Caco-2 (cell line): ENCODE measurements around the gene EEPD1. TPM values are rescaled to one million over a fixed set of nuclear protein-coding genes. Genes with fewer than 3 reads are reported as not detected.
"Not testable (repeated sequence)": the region's sequence is repeated elsewhere in the genome, so short reads cannot be mapped to it uniquely, and the experiment has no call there.

ENCODE experiments used
- Bru-seq: library from RNA; stranded (reverse); fragments of 400-500 nt; gene quantifications from one replicate; lab custom pipeline; 2021; lab: Mats Ljungman, UMichigan
- BruChase-seq, 2 experiments: library from RNA; stranded (reverse); fragments of 400-500 nt; gene quantifications; one replicate each; lab custom pipeline; 2021; lab: Mats Ljungman, UMichigan
- BruUV-seq: library from RNA; stranded (reverse); fragments of 400-500 nt; replicated peaks from 2 replicates; lab custom pipeline; 2021; lab: Mats Ljungman, UMichigan
- CTCF ChIA-PET: fragments of 300-600 bp; sonication (Branson Sonifier 250); formaldehyde crosslinking; loops from one replicate; lab custom pipeline; 2022; ENCODE audit warnings: antibody characterized with exemption; lab: Charles Lee
- POLR2A ChIA-PET: fragments of 300-600 bp; sonication (Branson Sonifier 250); formaldehyde crosslinking; loops from one replicate; lab custom pipeline; 2022; ENCODE audit warnings: antibody characterized with exemption; lab: Charles Lee
- DNase-seq, 2 experiments: peaks; one replicate each; pipeline versions ENCODE4 v3.0.0 to v3.0.0-alpha.2; 2020 to 2022
- H3K27me3 ChIP-seq: replicated peaks from 2 replicates; pipeline ENCODE4 v1.6.0; 2011; ENCODE audit warnings: low read length; ENCODE audit not compliant: control insufficient read depth, insufficient read depth
- H3K36me3 ChIP-seq: 2 replicates; pipeline ENCODE4 v1.5.1; 2011; ENCODE audit warnings: low read length; ENCODE audit not compliant: control insufficient read depth, insufficient read depth
- H3K4me1 ChIP-seq: fragments of 250-450 bp; sonication (Bioruptor Pico); 2 replicates; pipeline ENCODE4 v1.5.1; 2020; ENCODE audit warnings: mild to moderate bottlenecking
- H3K4me3 ChIP-seq: 2 replicates; pipeline ENCODE4 v1.5.1; 2011; ENCODE audit warnings: low read depth, mild to moderate bottlenecking, control low read depth, low read length
- H3K9me3 ChIP-seq: fragments of 250-450 bp; sonication (Bioruptor Pico); 2 replicates; pipeline ENCODE4 v1.5.1; 2020; ENCODE audit warnings: mild to moderate bottlenecking, moderate library complexity
- H3K27ac Mint-ChIP-seq: one replicate; pipeline ENCODE4 v1.8.0; 2022; ENCODE audit warnings: mixed read lengths; ENCODE audit not compliant: unreplicated experiment
- H3K27me3 Mint-ChIP-seq: one replicate; pipeline ENCODE4 v1.8.0; 2022; ENCODE audit warnings: mixed read lengths; ENCODE audit not compliant: insufficient read depth, unreplicated experiment
- H3K36me3 Mint-ChIP-seq: one replicate; pipeline ENCODE4 v1.8.0; 2022; ENCODE audit warnings: mild to moderate bottlenecking, mixed read lengths; ENCODE audit not compliant: insufficient read depth, unreplicated experiment
- H3K4me1 Mint-ChIP-seq: one replicate; pipeline ENCODE4 v1.8.0; 2022; ENCODE audit warnings: low read depth, mixed read lengths; ENCODE audit not compliant: unreplicated experiment
- H3K4me3 Mint-ChIP-seq: one replicate; pipeline ENCODE4 v1.8.0; 2022; ENCODE audit warnings: mild to moderate bottlenecking, moderate library complexity, mixed read lengths; ENCODE audit not compliant: unreplicated experiment
- H3K9me3 Mint-ChIP-seq: one replicate; pipeline ENCODE4 v1.8.0; 2022; ENCODE audit warnings: mixed read lengths; ENCODE audit not compliant: unreplicated experiment
- CTCF ChIP-seq, 2 experiments: fragments of 200-600 bp in 1 of 2; IDR thresholded peaks; 1 replicate in 1 of 2; 2 replicates in 1 of 2; pipeline versions ENCODE4 v1.5.1 to v1.8.0; 2011 to 2022; ENCODE audit warnings: antibody characterized with exemption in 1 of 2, control low read depth in 1 of 2, inconsistent platforms in 1 of 2, low read depth in 1 of 2, low read length in 1 of 2, mild to moderate bottlenecking in 1 of 2, moderate library complexity in 1 of 2; ENCODE audit not compliant: insufficient read depth in 1 of 2, severe bottlenecking in 1 of 2, unreplicated experiment in 1 of 2
- intact Hi-C: fragments of 100-400 bp; cut with micrococcal nuclease; formaldehyde crosslinking; loops from one replicate; pipeline ENCODE4 v1.10.0; 2022; ENCODE audit not compliant: unreplicated experiment
- long read RNA-seq: library from polyadenylated mRNA; stranded (forward); transcript quantifications from one replicate; pipeline ENCODE4 v2.0.0, GENCODE V29; 2022
- total RNA-seq: library from RNA; stranded (reverse); gene quantifications from 2 replicates; pipeline ENCODE4 v1.2.3, GENCODE V29; 2022

The EEPD1 gene
- 1.8 and 2.1 TPM in 2 replicates for total RNA-seq
- Bru-seq, nascent RNA: percentile 45 among the genes with signal in this experiment
- percentile 49 among the genes with signal in this experiment for BruChase-seq, experiment 1, labeled RNA remaining after a 2-hour chase
- BruChase-seq, experiment 2, labeled RNA remaining after a 6-hour chase: percentile 47 among the genes with signal in this experiment
- long read RNA-seq, full-length matches to known transcripts: 2 of 2 reads
- long read RNA-seq, partial matches to known transcripts: 0 of 2 reads
- long read RNA-seq, other reads (novel, unspliced or antisense): 0 of 2 reads

- intact Hi-C loops: loop anchor here (1.0 to 10.0 kb wide), 3 partner anchors 106 to 458 kb away; partner anchors contain the start of gene HERPUD2
- POLR2A ChIA-PET: interaction anchor here (0.5 kb wide), 1 partner anchor 47 kb away, joined by 3 read pairs; no protein-coding TSS in a partner anchor
These were observed at the start of gene EEPD1 for GRCh38 chr7:36152756-36153570. TSS of gene EEPD1 (plus strand) at chr7:36153254. CDS start at chr7:36154325, 1,071 bp downstream.

GRCh38 chr7:36103837-36104561, 49.1 kb upstream of the EEPD1 start:
- Mint-ChIP-seq H3K27me3 (peaks cover 8% of the 10 kb centered on the region), H3K9me3 (peaks cover 10% of the 10 kb centered on the region), H3K36me3 (no peaks in the 10 kb centered on the region), H3K4me3 (no peak overlapping the region), H3K27ac (no peak overlapping the region), H3K4me1 (no peaks in the 10 kb centered on the region)
- no TSS peak for BruUV-seq
- CTCF ChIA-PET: no interaction called here
- TF ChIP-seq CTCF (IDR thresholded peaks at IDR 0.05; ENCODE audit: insufficient read depth in 1 of 2, low read depth in 1 of 2, low read length in 1 of 2, severe bottlenecking in 1 of 2, unreplicated experiment in 1 of 2): no peak
- intact Hi-C loops: no loop called here
- H3K36me3 ChIP-seq: no peaks in the 10 kb centered on the region
- H3K4me1 ChIP-seq: no peaks in the 10 kb centered on the region
- H3K4me3 ChIP-seq: no peak overlapping the region
- no peak for DNase-seq
- POLR2A ChIA-PET: no interaction called here
- H3K9me3 ChIP-seq: no peaks in the 10 kb centered on the region
- no peaks in the 10 kb centered on the region for H3K27me3 ChIP-seq

More at GRCh38 chr7:36152756-36153570, at the start of gene EEPD1:
- H3K27me3 Mint-ChIP-seq: no peaks in the 10 kb centered on the region
- CTCF ChIA-PET: interaction anchor here (0.6 kb wide), 1 partner anchor 423 kb away, joined by 3 read pairs; no protein-coding TSS in a partner anchor
- Histone ChIP-seq H3K36me3 (no peaks in the 10 kb centered on the region), H3K27me3 (no peaks in the 10 kb centered on the region), H3K9me3 (no peaks in the 10 kb centered on the region), H3K4me3 (peak within 1 kb of the TSS; percentile 83), H3K4me1 (peaks cover 9% of the 10 kb centered on the region; the same call in 1 of the 2 replicates)
- DNase-seq: peak; percentile 100
- H3K36me3 Mint-ChIP-seq: no peaks in the 10 kb centered on the region
- H3K4me3 Mint-ChIP-seq: peak within 1 kb of the TSS; percentile 76
- no TSS peak for BruUV-seq
- TF ChIP-seq CTCF (IDR thresholded peaks at IDR 0.05; ENCODE audit: insufficient read depth in 1 of 2, low read depth in 1 of 2, low read length in 1 of 2, severe bottlenecking in 1 of 2, unreplicated experiment in 1 of 2): no peak
- H3K4me1 Mint-ChIP-seq: no peaks in the 10 kb centered on the region
- H3K9me3 Mint-ChIP-seq: no peaks in the 10 kb centered on the region
- peak within 1 kb of the TSS; percentile 63 for H3K27ac Mint-ChIP-seq

GRCh38 chr7:36106972-36107908, 45.8 kb upstream of the EEPD1 start:
- H3K27me3 ChIP-seq, intact Hi-C loops, H3K4me3 ChIP-seq, H3K4me1 ChIP-seq, H3K27ac Mint-ChIP-seq, POLR2A ChIA-PET, DNase-seq, BruUV-seq, H3K27me3 Mint-ChIP-seq, H3K9me3 Mint-ChIP-seq, H3K4me3 Mint-ChIP-seq, CTCF ChIA-PET, H3K4me1 Mint-ChIP-seq, H3K36me3 ChIP-seq, H3K9me3 ChIP-seq, H3K36me3 Mint-ChIP-seq: not testable (repeated sequence)
